ENCODE data around the gene SASH1. TPM values are rescaled to one million over a fixed set of nuclear protein-coding genes. Genes with fewer than 3 reads are reported as not detected.

SASH1 gene
- total RNA-seq, 1 experiment from 2014 or later, result 11.7 TPM

DNA sequence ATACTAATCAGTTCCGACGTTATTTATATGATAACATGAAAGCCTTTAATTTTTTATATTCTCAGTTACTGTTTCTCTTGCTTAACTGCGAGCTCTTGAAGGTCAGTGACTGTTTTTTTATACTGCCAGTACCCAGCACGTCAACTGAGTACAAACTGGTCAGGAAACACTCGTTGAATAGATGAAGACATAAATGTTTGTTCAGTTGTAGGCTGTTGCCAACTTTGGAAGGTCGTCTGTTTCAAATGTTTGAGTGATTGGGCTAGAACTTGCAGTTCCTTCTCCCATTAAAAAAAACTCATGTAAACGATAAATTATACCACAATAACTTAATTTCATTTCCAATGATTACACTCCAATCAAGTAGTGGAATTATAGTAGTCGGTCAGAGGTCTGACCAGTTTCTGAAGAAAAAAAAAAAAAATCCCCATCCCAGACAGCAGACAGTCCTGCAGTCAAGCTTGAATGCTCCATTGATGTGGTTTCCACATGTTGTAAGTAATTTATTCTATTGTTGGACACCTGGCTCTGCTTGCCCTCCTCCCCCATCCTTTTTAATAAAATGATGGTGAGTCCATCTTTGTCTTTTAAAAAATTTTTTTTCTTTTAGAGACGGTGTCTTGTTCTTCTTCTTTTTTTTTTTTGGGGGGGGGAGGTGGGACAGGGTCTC is 81.1 kb downstream of the SASH1 start:
- H3K79me2 ChIP-seq (ENCODE audit: insufficient read depth, low read length), result no peaks in the 10 kb centered on the region
- H3K4me2 ChIP-seq (ENCODE audit: low read length), result no peak overlapping the region
- DNase-seq (ENCODE audit: low read depth, low spot score) (no peak), ATAC-seq (no peak)
- ChIA-PET RAD21 (ENCODE audit: low non-redundant PET in 1 of 2, low total read pairs in 2 of 2, uncharacterized antibody in 2 of 2, unreplicated experiment in 2 of 2) (no interaction called here), POLR2A (no interaction called here), CTCF (no interaction called here)
- H4K20me1 ChIP-seq (ENCODE audit: insufficient read depth), result no peaks in the 10 kb centered on the region
- H3K27ac ChIP-seq (ENCODE audit: low read depth, low read length), result no peak overlapping the region
- BruUV-seq (replicated peaks), result no TSS peak
- TF ChIP-seq EZH2 (IDR thresholded peaks at IDR 0.05) (no peak), CBX3 (IDR thresholded peaks at IDR 0.05; ENCODE audit: low read depth) (no peak), SRF (IDR thresholded peaks at IDR 0.05; ENCODE audit: low read depth) (no peak), FOSL1 (IDR thresholded peaks at IDR 0.05; ENCODE audit: low read depth) (no peak), SP1 (IDR thresholded peaks at IDR 0.05; ENCODE audit: low read depth) (no peak), POLR2AphosphoS5 (IDR thresholded peaks at IDR 0.05; ENCODE audit: low read depth, low read length) (no peak), SIN3A (IDR thresholded peaks at IDR 0.05; ENCODE audit: low read depth) (no peak), MAX (IDR thresholded peaks at IDR 0.05) (no peak), ZNF274 (IDR thresholded peaks at IDR 0.05; ENCODE audit: low read depth, low read length) (no peak)
- no peaks in the 10 kb centered on the region for H3K9me3 ChIP-seq (ENCODE audit: control insufficient read depth in 1 of 2, insufficient read depth in 1 of 2, low read depth in 1 of 2, low read length in 2 of 2)
- H3K36me3 ChIP-seq (ENCODE audit: control insufficient read depth in 1 of 2, insufficient read depth in 2 of 2, low read length in 2 of 2), result no peaks in the 10 kb centered on the region
- no peaks in the 10 kb centered on the region for H3K27me3 ChIP-seq (ENCODE audit: insufficient read depth, low read length)
- H3K9me2 ChIP-seq (ENCODE audit: insufficient read depth), result no peaks in the 10 kb centered on the region
- no peaks in the 10 kb centered on the region for H3K4me1 ChIP-seq (ENCODE audit: control insufficient read depth in 1 of 2, insufficient read depth in 2 of 2, low read length in 2 of 2)
- H3K4me3 ChIP-seq (replicated peaks in 1 of 2; ENCODE audit: low read depth in 1 of 2, low read length in 2 of 2), result no peak overlapping the region
- intact Hi-C loops (cut with micrococcal nuclease), result no loop called here
- no peak overlapping the region for H3K9ac ChIP-seq (ENCODE audit: low read length)
- no peak overlapping the region for H2AFZ ChIP-seq (ENCODE audit: low read depth, low read length, poor library complexity, severe bottlenecking)

- H3K27me3 ChIP-seq (ENCODE audit: insufficient read depth, low read length), result no peaks in the 10 kb centered on the region
- H4K20me1 ChIP-seq (ENCODE audit: insufficient read depth), result no peaks in the 10 kb centered on the region
- no TSS peak for BruUV-seq (replicated peaks)
- intact Hi-C loops (cut with micrococcal nuclease), result no loop called here
- H3K4me2 ChIP-seq (ENCODE audit: low read length), result no peak overlapping the region
- H3K79me2 ChIP-seq (ENCODE audit: insufficient read depth, low read length), result no peaks in the 10 kb centered on the region
- H3K9ac ChIP-seq (ENCODE audit: low read length), result no peak overlapping the region
- H2AFZ ChIP-seq (ENCODE audit: low read depth, low read length, poor library complexity, severe bottlenecking), result no peak overlapping the region
- ATAC-seq, result no peak
- no peaks in the 10 kb centered on the region for H3K36me3 ChIP-seq (ENCODE audit: control insufficient read depth in 1 of 2, insufficient read depth in 2 of 2, low read length in 2 of 2)
- RAD21 ChIA-PET (ENCODE audit: low non-redundant PET in 1 of 2, low total read pairs in 2 of 2, uncharacterized antibody in 2 of 2, unreplicated experiment in 2 of 2), result no interaction called here
- H3K9me3 ChIP-seq (ENCODE audit: control insufficient read depth in 1 of 2, insufficient read depth in 1 of 2, low read depth in 1 of 2, low read length in 2 of 2), result no peaks in the 10 kb centered on the region
- no peak overlapping the region for H3K27ac ChIP-seq (ENCODE audit: low read depth, low read length)
- no peak for TF ChIP-seq EGR1 (IDR thresholded peaks at IDR 0.05; ENCODE audit: low read depth)
- no peak for TF ChIP-seq RAD21 (IDR thresholded peaks at IDR 0.05; ENCODE audit: low read depth)
- TF ChIP-seq CEBPB (IDR thresholded peaks at IDR 0.05; ENCODE audit: low read depth), result no peak
- no peak for TF ChIP-seq POLR2A (IDR thresholded peaks at IDR 0.05; ENCODE audit: borderline replicate concordance, extremely low read depth, insufficient read depth, insufficient read length)
- no peak for TF ChIP-seq YY1 (IDR thresholded peaks at IDR 0.05; ENCODE audit: extremely low read depth, insufficient replicate concordance, low read depth, low read length)
- no peak for TF ChIP-seq ELF1 (IDR thresholded peaks at IDR 0.05; ENCODE audit: borderline replicate concordance, low read depth)
- TF ChIP-seq ATF3 (IDR thresholded peaks at IDR 0.05), result no peak
- TF ChIP-seq ZNF274 (IDR thresholded peaks at IDR 0.05; ENCODE audit: low read depth, low read length), result no peak
- no peak for TF ChIP-seq SIN3A (IDR thresholded peaks at IDR 0.05; ENCODE audit: low read depth)
- TF ChIP-seq JUND (IDR thresholded peaks at IDR 0.05), result no peak
- no peak for TF ChIP-seq FOSL1 (IDR thresholded peaks at IDR 0.05; ENCODE audit: low read depth)
- TF ChIP-seq ZFX (IDR thresholded peaks at IDR 0.05), result no peak
- no peak for TF ChIP-seq TCF7L2 (IDR thresholded peaks at IDR 0.05; ENCODE audit: borderline replicate concordance, extremely low read depth, insufficient read depth, insufficient read length)
- TF ChIP-seq SP1 (IDR thresholded peaks at IDR 0.05; ENCODE audit: low read depth), result no peak
- DNase-seq (ENCODE audit: low read depth, low spot score), result no peak
- no peak overlapping the region for H3K4me3 ChIP-seq (replicated peaks in 1 of 2; ENCODE audit: low read depth in 1 of 2, low read length in 2 of 2)
- no peaks in the 10 kb centered on the region for H3K9me2 ChIP-seq (ENCODE audit: insufficient read depth)
- H3K4me1 ChIP-seq (ENCODE audit: control insufficient read depth in 1 of 2, insufficient read depth in 2 of 2, low read length in 2 of 2), result no peaks in the 10 kb centered on the region
- CTCF ChIA-PET, result no interaction called here
- POLR2A ChIA-PET, result no interaction called here
Measured at GRCh38 chr6:148425443-148425842, 82.8 kb downstream of the SASH1 start.
